GM13976 (cell line): Measurements from ENCODE around the gene CCDC190.

Experiments used
- DNase-seq: peaks from one replicate; pipeline ENCODE4 v3.0.0; 2012; ENCODE audit warnings: low spot score
- CTCF ChIP-seq: IDR thresholded peaks from 2 replicates; pipeline ENCODE4 v1.5.1; 2012; ENCODE audit warnings: borderline replicate concordance, mild to moderate bottlenecking; ENCODE audit not compliant: insufficient read depth; ENCODE audit errors: extremely low read depth, missing control alignments, control extremely low read depth
- in situ Hi-C: fragments of 300-500 bp; cut with MboI; formaldehyde crosslinking; loops from one replicate; pipeline ENCODE4 v1.12.0; 2022; ENCODE audit warnings: low sequenced_read_pairs, mixed read lengths, inconsistent platforms; ENCODE audit not compliant: unreplicated experiment

The CCDC190 gene

GRCh38 chr1:162846256-162847212 lies 14.4 kb downstream of the CCDC190 start:
- in situ Hi-C loops = no loop called here
- TF ChIP-seq CTCF = no peak
- no peak for DNase-seq

- no peak for DNase-seq
- no peak for TF ChIP-seq CTCF
- in situ Hi-C loops = no loop called here
Observed at GRCh38 chr1:162844153-162844552, 16.8 kb downstream of the CCDC190 start.

GRCh38 chr1:162840250-162840839 lies 20.6 kb downstream of the CCDC190 start:
- in situ Hi-C loops = no loop called here
- no peak for TF ChIP-seq CTCF
- no peak for DNase-seq

GRCh38 chr1:162838863-162839262 lies 22.1 kb downstream of the CCDC190 start:
- TF ChIP-seq CTCF = no peak
- no peak for DNase-seq
- in situ Hi-C loops = no loop called here

- DNase-seq = peak; percentile 54
- in situ Hi-C loops = no loop called here
- no peak for TF ChIP-seq CTCF
Observed at GRCh38 chr1:162835157-162835899, 25.6 kb downstream of the CCDC190 start.

- no peak for TF ChIP-seq CTCF
- DNase-seq = no peak
- in situ Hi-C loops = no loop called here
Observed at GRCh38 chr1:162832470-162832869, 28.5 kb downstream of the CCDC190 start.
